Measurements from ENCODE around the gene PDE6C.
"Not testable (repeated sequence)": the region's sequence is repeated elsewhere in the genome, so short reads cannot be mapped to it uniquely, and the experiment has no call there.

PDE6C gene

GRCh38 chr10:93652857-93653256, 40.5 kb downstream of the PDE6C start:
- DNase-seq: no peak

- no peak for DNase-seq
These were observed 41.9 kb downstream of the PDE6C start for GRCh38 chr10:93654201-93654600.

- DNase-seq: no peak
These were observed 43.8 kb downstream of the PDE6C start for GRCh38 chr10:93656155-93656554.

GRCh38 chr10:93657757-93658156, 45.4 kb downstream of the PDE6C start:
- no peak for DNase-seq

- no peak for DNase-seq
These were observed 53.7 kb downstream of the PDE6C start for GRCh38 chr10:93666030-93666429.

- no peak for DNase-seq
These were observed 55.5 kb downstream of the PDE6C start for GRCh38 chr10:93667795-93668194.

- DNase-seq: no peak
These were observed 58.0 kb downstream of the PDE6C start for GRCh38 chr10:93670372-93670771.

- no peak for DNase-seq
These were observed 58.7 kb downstream of the PDE6C start for GRCh38 chr10:93671042-93671441.

GRCh38 chr10:93672022-93672678, 59.8 kb downstream of the PDE6C start:
- no peak for DNase-seq

- no peak for DNase-seq
These were observed 60.6 kb downstream of the PDE6C start for GRCh38 chr10:93672890-93673289.

- DNase-seq: no peak
These were observed 61.5 kb downstream of the PDE6C start for GRCh38 chr10:93673791-93674190.

GRCh38 chr10:93678386-93678785, 66.0 kb downstream of the PDE6C start:
- DNase-seq: no peak

GRCh38 chr10:93678805-93679587, 66.7 kb downstream of the PDE6C start:
- DNase-seq: no peak

GRCh38 chr10:93680412-93681047, 68.2 kb downstream of the PDE6C start:
- DNase-seq: peak in 1 of 6 experiments; percentile 5

GRCh38 chr10:93687737-93688136, 75.4 kb downstream of the PDE6C start:
- no peak for DNase-seq

- DNase-seq: no peak
These were observed 83.4 kb downstream of the PDE6C start for GRCh38 chr10:93695740-93696139.

GRCh38 chr10:93696582-93696981, 84.2 kb downstream of the PDE6C start:
- not testable (repeated sequence) for DNase-seq

- DNase-seq: no peak
These were observed 84.9 kb downstream of the PDE6C start for GRCh38 chr10:93697207-93697606.

- DNase-seq: peak in 1 of 6 experiments; percentile 27
These were observed 89.5 kb downstream of the PDE6C start for GRCh38 chr10:93701866-93702209.

GRCh38 chr10:93702210-93703001, 90.1 kb downstream of the PDE6C start, which contains the start of gene FRA10AC1:
Gene FRA10AC1, minus strand, starts transcription at chr10:93702592. Its CDS starts 2,486 bp downstream, at chr10:93700106.
- DNase-seq: peak; percentile 76 to 92 (median 84)

GRCh38 chr10:93703066-93703465, 90.7 kb downstream of the PDE6C start:
- peak in 2 of 6 experiments; percentile 12 to 43 for DNase-seq

GRCh38 chr10:93703841-93704240, 91.5 kb downstream of the PDE6C start:
- no peak for DNase-seq

GRCh38 chr10:93704451-93704850, 92.1 kb downstream of the PDE6C start:
- no peak for DNase-seq
